IPS-15b (cell line): ENCODE results near the gene DNAJC11.

Experiments used
- H3K27me3 ChIP-seq: one replicate; pipeline ENCODE4 v1.6.1; 2013; ENCODE audit warnings: low read length; ENCODE audit not compliant: control insufficient read depth, insufficient read depth
- H3K36me3 ChIP-seq: one replicate; pipeline ENCODE4 v1.6.1; 2013; ENCODE audit warnings: low read length; ENCODE audit not compliant: control insufficient read depth, insufficient read depth
- H3K4me1 ChIP-seq: one replicate; pipeline ENCODE4 v1.6.1; 2013; ENCODE audit warnings: mild to moderate bottlenecking, low read length; ENCODE audit not compliant: control insufficient read depth, insufficient read depth
- H3K4me3 ChIP-seq: one replicate; pipeline ENCODE4 v1.5.1; 2013; ENCODE audit warnings: low read depth, low read length
- H3K9ac ChIP-seq: one replicate; pipeline ENCODE4 v1.6.1; 2013; ENCODE audit warnings: low read depth, mild to moderate bottlenecking, low read length
- H3K9me3 ChIP-seq: one replicate; pipeline ENCODE4 v1.6.1; 2013; ENCODE audit warnings: mild to moderate bottlenecking, low read length; ENCODE audit not compliant: control insufficient read depth, insufficient read depth

Gene DNAJC11

GRCh38 chr1:6692956-6693355 lies 8.7 kb downstream of the DNAJC11 start:
- H3K4me3 ChIP-seq: no peak overlapping the region

DNA sequence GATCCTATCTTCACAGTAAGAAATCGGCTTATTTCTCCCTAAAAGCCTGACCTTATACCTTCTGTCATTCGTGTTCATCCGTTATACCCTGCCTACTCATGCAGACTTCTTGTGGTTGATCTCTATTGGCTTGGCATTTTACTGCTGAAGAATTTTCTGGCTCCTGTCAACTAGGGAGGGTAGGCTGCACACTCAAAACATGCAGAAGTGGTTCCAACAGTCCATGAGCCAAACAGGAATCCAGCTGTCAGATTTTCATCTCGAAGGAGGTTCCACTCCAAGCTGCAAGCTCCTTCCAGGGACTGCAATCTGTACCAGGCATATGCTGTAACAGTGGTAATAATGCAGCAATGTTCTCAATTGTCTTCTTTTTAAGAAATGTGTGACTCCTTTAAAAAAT lies 10.1 kb downstream of the DNAJC11 start:
- peaks cover 8% of the 10 kb centered on the region for H3K4me1 ChIP-seq
- no peaks in the 10 kb centered on the region for H3K36me3 ChIP-seq
- no peaks in the 10 kb centered on the region for H3K27me3 ChIP-seq
- H3K4me3 ChIP-seq: no peak overlapping the region
- no peak overlapping the region for H3K9ac ChIP-seq
- H3K9me3 ChIP-seq: no peaks in the 10 kb centered on the region

More at GRCh38 chr1:6692956-6693355, 8.7 kb downstream of the DNAJC11 start:
- no peaks in the 10 kb centered on the region for H3K9me3 ChIP-seq
- no peak overlapping the region for H3K9ac ChIP-seq
- no peaks in the 10 kb centered on the region for H3K36me3 ChIP-seq
- no peaks in the 10 kb centered on the region for H3K27me3 ChIP-seq
- peaks cover 12% of the 10 kb centered on the region for H3K4me1 ChIP-seq

DNA sequence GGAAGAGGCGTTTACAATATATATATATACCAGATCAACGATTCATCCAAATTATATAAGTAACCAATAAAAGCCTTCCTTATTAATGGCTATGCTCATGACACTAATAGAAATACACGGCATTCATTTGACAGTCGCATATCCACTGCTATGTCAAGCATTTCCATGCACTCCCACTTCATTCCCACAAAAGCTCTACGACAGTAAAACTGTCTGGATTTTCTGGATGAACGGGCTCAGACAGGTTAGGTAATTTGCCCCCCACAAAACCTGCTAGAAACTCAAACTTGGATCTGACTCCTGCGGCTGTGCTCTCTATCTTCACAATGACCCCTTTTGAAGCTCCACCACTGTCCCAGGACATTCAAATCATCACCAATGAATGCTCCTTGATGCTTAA lies 11.4 kb downstream of the DNAJC11 start:
- no peaks in the 10 kb centered on the region for H3K9me3 ChIP-seq
- H3K4me1 ChIP-seq: peaks cover 5% of the 10 kb centered on the region
- H3K9ac ChIP-seq: no peak overlapping the region
- H3K36me3 ChIP-seq: no peaks in the 10 kb centered on the region
- H3K27me3 ChIP-seq: no peaks in the 10 kb centered on the region
- H3K4me3 ChIP-seq: no peak overlapping the region

- no peaks in the 10 kb centered on the region for H3K36me3 ChIP-seq
- H3K9ac ChIP-seq: no peak overlapping the region
- no peak overlapping the region for H3K4me3 ChIP-seq
- H3K4me1 ChIP-seq: peaks cover 5% of the 10 kb centered on the region
- no peaks in the 10 kb centered on the region for H3K27me3 ChIP-seq
- no peaks in the 10 kb centered on the region for H3K9me3 ChIP-seq
Measured at GRCh38 chr1:6688757-6689156, 12.9 kb downstream of the DNAJC11 start.

DNA sequence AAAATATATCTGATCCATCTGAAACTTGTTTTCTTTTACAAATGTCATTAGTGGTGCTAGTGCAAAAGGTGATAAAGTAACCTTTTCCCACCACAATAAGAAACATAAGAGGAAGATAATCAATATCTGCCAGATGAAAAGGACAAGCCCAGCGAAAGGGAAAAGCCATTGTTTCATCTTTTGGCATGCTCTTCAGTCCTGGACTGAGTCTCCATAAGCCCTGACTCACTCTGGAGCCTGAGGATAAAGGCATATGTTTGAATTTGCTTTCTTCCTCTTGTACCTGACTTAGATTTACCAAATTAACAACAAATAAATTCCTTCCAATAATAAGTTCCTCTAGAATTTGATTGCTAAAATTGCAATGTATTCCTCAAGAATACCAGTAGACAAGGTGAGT lies 13.6 kb downstream of the DNAJC11 start:
- H3K36me3 ChIP-seq: no peaks in the 10 kb centered on the region
- peaks cover 5% of the 10 kb centered on the region for H3K4me1 ChIP-seq
- H3K9me3 ChIP-seq: no peaks in the 10 kb centered on the region
- H3K27me3 ChIP-seq: no peaks in the 10 kb centered on the region
- H3K9ac ChIP-seq: no peak overlapping the region
- H3K4me3 ChIP-seq: no peak overlapping the region

DNA sequence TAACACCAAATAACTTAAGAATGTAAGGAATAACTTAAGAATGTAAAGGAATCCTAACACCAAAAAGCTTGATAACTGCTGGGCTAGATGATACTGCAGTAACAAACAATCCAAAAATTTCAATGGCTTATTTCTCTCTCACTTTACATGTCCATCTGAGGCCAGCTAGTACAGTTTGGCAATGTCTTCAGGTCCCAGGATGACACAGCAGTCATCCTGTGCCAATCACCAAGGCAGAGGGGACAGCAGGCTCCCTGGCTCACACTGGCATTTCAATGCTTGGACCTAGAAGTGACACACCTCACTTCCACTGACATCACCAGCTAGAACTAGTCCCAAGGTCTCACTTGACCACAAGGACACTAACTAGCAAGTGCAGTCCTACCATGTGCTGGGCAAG lies 15.3 kb downstream of the DNAJC11 start:
- no peak overlapping the region for H3K9ac ChIP-seq
- no peaks in the 10 kb centered on the region for H3K4me1 ChIP-seq
- H3K9me3 ChIP-seq: no peaks in the 10 kb centered on the region
- no peaks in the 10 kb centered on the region for H3K36me3 ChIP-seq
- no peaks in the 10 kb centered on the region for H3K27me3 ChIP-seq
- H3K4me3 ChIP-seq: no peak overlapping the region

DNA sequence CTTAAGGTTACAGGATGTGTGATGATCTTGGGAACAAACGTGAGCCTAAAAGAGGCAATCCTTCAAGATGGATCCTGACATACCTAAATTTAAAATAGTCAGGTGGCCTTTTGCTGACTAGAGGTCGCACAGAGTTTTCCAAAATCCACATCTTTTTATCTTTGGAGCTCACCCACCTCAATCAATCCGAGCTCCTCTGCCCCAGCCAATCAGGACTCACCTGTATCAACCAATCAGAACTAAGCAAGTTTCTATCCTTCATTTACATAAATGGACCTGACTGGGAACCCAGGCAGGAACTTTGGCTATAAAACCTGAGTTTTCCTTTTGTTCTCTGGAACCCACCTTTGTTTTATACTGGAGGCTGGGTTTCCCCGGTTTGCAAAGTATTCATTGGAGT lies 16.2 kb downstream of the DNAJC11 start:
- no peaks in the 10 kb centered on the region for H3K27me3 ChIP-seq
- H3K36me3 ChIP-seq: peaks cover 4% of the 10 kb centered on the region
- H3K4me1 ChIP-seq: no peaks in the 10 kb centered on the region
- H3K9ac ChIP-seq: no peak overlapping the region
- H3K9me3 ChIP-seq: no peaks in the 10 kb centered on the region
- H3K4me3 ChIP-seq: no peak overlapping the region

DNA sequence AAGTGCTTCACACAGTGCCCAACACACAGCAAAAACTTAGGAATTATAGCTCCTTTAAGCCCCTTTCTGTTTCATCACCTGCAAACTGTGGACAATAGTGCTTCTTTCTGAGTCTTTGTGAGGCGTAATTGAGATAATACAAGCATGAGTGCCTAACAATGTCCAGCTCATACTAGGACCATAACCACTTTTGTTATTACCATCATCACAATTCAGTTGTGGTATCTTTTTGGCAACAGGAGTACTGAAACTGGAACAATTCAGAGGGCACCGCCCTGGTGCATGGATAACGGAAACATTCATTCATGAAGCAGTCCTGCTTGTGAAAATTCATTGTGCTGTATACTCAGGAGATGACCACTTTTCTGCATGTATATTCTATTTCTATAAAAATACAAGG lies 18.2 kb downstream of the DNAJC11 start:
- H3K36me3 ChIP-seq: peaks cover 4% of the 10 kb centered on the region
- H3K9me3 ChIP-seq: no peaks in the 10 kb centered on the region
- H3K27me3 ChIP-seq: no peaks in the 10 kb centered on the region
- H3K4me1 ChIP-seq: no peaks in the 10 kb centered on the region
- H3K9ac ChIP-seq: no peak overlapping the region
- no peak overlapping the region for H3K4me3 ChIP-seq

DNA sequence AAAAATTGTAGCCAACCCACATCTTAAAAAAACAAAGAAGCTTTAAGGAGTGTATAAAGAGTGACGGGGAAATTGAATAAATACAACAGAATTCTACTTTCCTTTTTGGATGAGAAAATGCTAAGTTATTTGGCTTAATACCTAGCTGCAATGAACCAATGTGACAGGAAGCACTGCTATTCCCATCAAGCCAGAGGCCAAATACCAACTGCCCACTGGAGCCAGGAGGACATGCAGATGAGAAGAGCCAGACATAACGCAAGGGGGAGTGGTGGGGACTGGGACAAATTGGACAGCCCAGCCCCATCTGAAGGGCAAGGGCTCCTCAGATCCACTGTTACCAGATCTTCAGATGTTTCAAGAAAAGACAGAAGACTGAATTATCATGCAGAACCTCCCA lies 25.7 kb downstream of the DNAJC11 start:
- no peaks in the 10 kb centered on the region for H3K9me3 ChIP-seq
- no peaks in the 10 kb centered on the region for H3K27me3 ChIP-seq
- H3K4me1 ChIP-seq: no peaks in the 10 kb centered on the region
- H3K9ac ChIP-seq: no peak overlapping the region
- H3K4me3 ChIP-seq: no peak overlapping the region
- peaks cover 23% of the 10 kb centered on the region for H3K36me3 ChIP-seq

DNA sequence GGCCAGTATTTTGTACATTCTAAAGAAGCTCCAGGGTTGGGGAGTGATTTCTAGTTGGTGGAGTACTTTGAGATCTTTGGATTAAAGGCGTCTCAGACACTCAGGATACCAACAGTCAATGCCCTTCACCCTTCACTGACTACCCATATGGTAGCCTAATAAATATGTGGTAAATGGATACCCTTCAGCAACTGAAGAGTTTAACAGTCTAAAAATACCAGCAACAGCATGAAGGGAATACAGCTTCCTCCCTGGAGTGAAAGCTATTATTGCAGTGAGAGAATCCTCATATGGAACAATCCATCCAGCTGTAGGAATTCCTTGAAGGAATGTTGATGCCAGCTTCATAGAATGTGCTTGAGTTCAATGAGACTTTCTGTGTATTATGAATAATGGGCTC lies 26.8 kb downstream of the DNAJC11 start:
- Histone ChIP-seq H3K4me1 (no peaks in the 10 kb centered on the region), H3K36me3 (peaks cover 20% of the 10 kb centered on the region), H3K27me3 (no peaks in the 10 kb centered on the region), H3K9me3 (no peaks in the 10 kb centered on the region), H3K9ac (no peak overlapping the region), H3K4me3 (no peak overlapping the region)

- H3K27me3 ChIP-seq: no peaks in the 10 kb centered on the region
- H3K36me3 ChIP-seq: peaks cover 20% of the 10 kb centered on the region
- H3K9me3 ChIP-seq: no peaks in the 10 kb centered on the region
- H3K9ac ChIP-seq: no peak overlapping the region
- no peak overlapping the region for H3K4me3 ChIP-seq
- no peaks in the 10 kb centered on the region for H3K4me1 ChIP-seq
Measured at GRCh38 chr1:6673816-6674398, 27.7 kb downstream of the DNAJC11 start.

- Histone ChIP-seq H3K9ac (no peak overlapping the region), H3K4me1 (no peaks in the 10 kb centered on the region), H3K4me3 (no peak overlapping the region), H3K27me3 (no peaks in the 10 kb centered on the region), H3K9me3 (no peaks in the 10 kb centered on the region), H3K36me3 (peaks cover 22% of the 10 kb centered on the region)
Measured at GRCh38 chr1:6672558-6672957, 29.1 kb downstream of the DNAJC11 start.
